SK-N-SH (cell line): Measurements from ENCODE around the gene ZCCHC2. TPM values are rescaled to one million over a fixed set of nuclear protein-coding genes. Genes with fewer than 3 reads are reported as not detected.

Source experiments
- CTCF ChIA-PET: fragments of 300-600, 350-600 bp; formaldehyde crosslinking; extraction: SDS; loops from one replicate; lab custom pipeline; 2021; lab: Yijun Ruan, JAX
- POLR2A ChIA-PET: fragments of 350-600 bp; sonication (Branson Sonifier 250); formaldehyde crosslinking; extraction: SDS; loops from one replicate; lab custom pipeline; 2020; ENCODE audit warnings: antibody characterized with exemption, inconsistent platforms; lab: Yijun Ruan, JAX
- DNase-seq: peaks from one replicate; pipeline ENCODE4 v3.0.0; 2012
- H2AFZ ChIP-seq: fragments of 200-600 bp; sonication (generic); 2 replicates; pipeline ENCODE4 v1.8.1; 2016; ENCODE audit warnings: antibody characterized with exemption, mild to moderate bottlenecking, low read depth
- H3F3A ChIP-seq: fragments of 200-600 bp; sonication (generic); replicated peaks from 2 replicates; pipeline ENCODE3; 2016; ENCODE audit warnings: antibody characterized with exemption, mild to moderate bottlenecking; ENCODE audit not compliant: insufficient read depth
- H3K27ac ChIP-seq, 2 experiments: fragments of 200-500 bp in 1 of 2; fragments of 200-600 bp in 1 of 2; sonication (Bioruptor generic) in 1 of 2; sonication (generic), shearing (Covaris generic) in 1 of 2; 2 replicates each; pipeline versions ENCODE4 v1.5.1 to v1.6.1; 2014 to 2016; ENCODE audit warnings: low read depth in 2 of 2, inconsistent platforms in 1 of 2, low read length in 1 of 2, mild to moderate bottlenecking in 1 of 2, mixed read lengths in 1 of 2
- H3K27me3 ChIP-seq: fragments of 200-600 bp; sonication (generic), shearing (Covaris generic); 2 replicates; pipeline ENCODE4 v1.6.1; 2016; ENCODE audit warnings: mixed run types; ENCODE audit not compliant: insufficient read depth
- H3K36me3 ChIP-seq, 2 experiments: fragments of 200-500 bp in 1 of 2; fragments of 200-600 bp in 1 of 2; sonication (Bioruptor generic) in 1 of 2; sonication (generic) in 1 of 2; replicated peaks in 1 of 2; 2 replicates each; pipeline versions ENCODE3 to v1.5.1; 2014 to 2016; ENCODE audit warnings: low read length in 1 of 2, mild to moderate bottlenecking in 1 of 2; ENCODE audit not compliant: insufficient read depth in 2 of 2, control insufficient read depth in 1 of 2
- H3K4me1 ChIP-seq, 2 experiments: fragments of 200-500 bp in 1 of 2; fragments of 200-600 bp in 1 of 2; sonication (Bioruptor generic) in 1 of 2; sonication (generic), shearing (Covaris generic) in 1 of 2; 2 replicates each; pipeline versions ENCODE4 v1.5.1 to v1.6.1; 2014 to 2016; ENCODE audit warnings: low read depth in 1 of 2, low read length in 1 of 2, mixed run types in 1 of 2; ENCODE audit not compliant: insufficient read depth in 2 of 2, control insufficient read depth in 1 of 2
- H3K4me2 ChIP-seq: fragments of 200-600 bp; sonication (generic), shearing (Covaris generic); 2 replicates; pipeline ENCODE4 v1.6.1; 2017; ENCODE audit warnings: mixed run types
- H3K4me3 ChIP-seq, 2 experiments: fragments of 200-500 bp in 1 of 2; fragments of 200-600 bp in 1 of 2; sonication (Bioruptor generic) in 1 of 2; sonication (generic), shearing (Covaris generic) in 1 of 2; 2 replicates each; pipeline versions ENCODE4 v1.5.1 to v1.8.1; 2014 to 2016; ENCODE audit warnings: low read depth in 2 of 2, inconsistent platforms in 1 of 2, low read length in 1 of 2, mild to moderate bottlenecking in 1 of 2, mixed read lengths in 1 of 2, moderate library complexity in 1 of 2
- H3K79me2 ChIP-seq: fragments of 200-600 bp; sonication (generic); 2 replicates; pipeline ENCODE4 v1.8.1; 2017; ENCODE audit warnings: mild to moderate bottlenecking; ENCODE audit not compliant: insufficient read depth
- H3K9ac ChIP-seq: fragments of 200-600 bp; sonication (generic); 2 replicates; pipeline ENCODE4 v1.6.1; 2017; ENCODE audit warnings: mixed run types
- H3K9me2 ChIP-seq: fragments of 200-600 bp; sonication (generic); 2 replicates; pipeline ENCODE4 v1.6.1; 2017; ENCODE audit warnings: mixed run types
- H3K9me3 ChIP-seq: fragments of 200-600 bp; sonication (generic); 2 replicates; pipeline ENCODE4 v1.6.1; 2017; ENCODE audit warnings: mixed run types, mild to moderate bottlenecking, moderate library complexity
- H4K20me1 ChIP-seq: fragments of 200-600 bp; sonication (generic); 2 replicates; pipeline ENCODE4 v1.6.1; 2017; ENCODE audit warnings: mild to moderate bottlenecking, mixed run types; ENCODE audit not compliant: insufficient read depth
- CHD2 ChIP-seq: fragments of 150-350 bp; IDR thresholded peaks from 2 replicates; pipeline ENCODE4 v1.6.1; 2018; ENCODE audit warnings: low read length; ENCODE audit not compliant: partially characterized antibody
- MXI1 ChIP-seq: IDR thresholded peaks from 2 replicates; pipeline ENCODE4 v1.6.1; 2012; ENCODE audit warnings: mild to moderate bottlenecking, low read depth, low read length, improper control_type of control experiment
- RAD21 ChIP-seq: IDR thresholded peaks from 2 replicates; pipeline ENCODE4 v1.6.1; 2012; ENCODE audit warnings: mild to moderate bottlenecking, low read length
- RCOR1 ChIP-seq: fragments of 150-350 bp; IDR thresholded peaks from 2 replicates; pipeline ENCODE4 v1.6.1; 2017; ENCODE audit warnings: antibody characterized with exemption, low read length
- SIN3A ChIP-seq: IDR thresholded peaks from 2 replicates; pipeline ENCODE4 v1.6.1; 2012; ENCODE audit warnings: low read depth, mild to moderate bottlenecking, low read length, moderate library complexity, borderline replicate concordance
- SMC3 ChIP-seq: IDR thresholded peaks from 2 replicates; pipeline ENCODE4 v1.6.1; 2012; ENCODE audit warnings: low read depth, low read length, improper control_type of control experiment
- TEAD4 ChIP-seq: IDR thresholded peaks from 2 replicates; pipeline ENCODE4 v1.4.0; 2012; ENCODE audit warnings: mild to moderate bottlenecking, borderline replicate concordance; ENCODE audit not compliant: insufficient read depth
- WGBS: methylation state at CpG from one replicate; pipeline ENCODE4 v1.1.6; 2017; ENCODE audit warnings: low lambda C conversion rate; 5-methylcytosine and 5-hydroxymethylcytosine counted together
- polyA plus RNA-seq, 3 experiments: library from polyadenylated mRNA; depleted of rRNA; stranded (reverse); fragments of >200 nt; gene quantifications; 2 replicates each; pipeline ENCODE4 v1.2.3, GENCODE V29; 2012
- TF ChIP-seq, protein P1 (sequence below): fragments of 150-350 bp; IDR thresholded peaks from 2 replicates; pipeline ENCODE4 v1.6.1; 2016; ENCODE audit warnings: mild to moderate bottlenecking, low read depth, low read length

Gene ZCCHC2
- polyA plus RNA-seq, 1 of the 3 experiments (the other 2 are of a cell fraction), result 7.3 TPM

DNA sequence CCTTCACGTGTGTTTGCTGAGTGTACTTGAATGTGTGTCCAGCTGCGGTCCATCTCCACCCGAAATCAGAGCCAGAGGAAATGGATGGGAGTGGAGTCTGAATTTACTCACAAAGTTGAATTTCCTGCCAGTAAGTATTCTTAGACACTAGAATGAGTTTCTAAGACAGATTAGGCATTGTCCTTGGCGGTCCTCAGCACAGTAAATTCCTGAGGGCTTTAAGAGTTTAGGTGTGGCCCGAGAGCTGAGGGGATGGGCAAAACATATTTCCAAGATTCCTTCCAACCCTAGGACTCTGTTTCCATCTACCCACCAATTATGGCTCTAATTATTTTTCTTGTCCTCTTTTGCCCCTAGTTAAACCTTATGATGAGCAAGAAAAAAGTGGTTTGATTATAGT lies 102.2 kb downstream of the ZCCHC2 start:
- TF ChIP-seq RCOR1, result no peak
- TF ChIP-seq, protein P1, sequence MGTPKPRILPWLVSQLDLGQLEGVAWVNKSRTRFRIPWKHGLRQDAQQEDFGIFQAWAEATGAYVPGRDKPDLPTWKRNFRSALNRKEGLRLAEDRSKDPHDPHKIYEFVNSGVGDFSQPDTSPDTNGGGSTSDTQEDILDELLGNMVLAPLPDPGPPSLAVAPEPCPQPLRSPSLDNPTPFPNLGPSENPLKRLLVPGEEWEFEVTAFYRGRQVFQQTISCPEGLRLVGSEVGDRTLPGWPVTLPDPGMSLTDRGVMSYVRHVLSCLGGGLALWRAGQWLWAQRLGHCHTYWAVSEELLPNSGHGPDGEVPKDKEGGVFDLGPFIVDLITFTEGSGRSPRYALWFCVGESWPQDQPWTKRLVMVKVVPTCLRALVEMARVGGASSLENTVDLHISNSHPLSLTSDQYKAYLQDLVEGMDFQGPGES, result no peak
- no peak for TF ChIP-seq SIN3A
- no peak for TF ChIP-seq TEAD4
- TF ChIP-seq MXI1, result no peak
- no peak for TF ChIP-seq SMC3
- no peak for TF ChIP-seq CHD2
- TF ChIP-seq RAD21, result no peak
- Histone ChIP-seq H3K9ac (no peak overlapping the region), H3K4me2 (no peak overlapping the region), H3K9me2 (no peaks in the 10 kb centered on the region), H3K27ac (no peak overlapping the region), H3K4me3 (no peak overlapping the region), H4K20me1 (no peaks in the 10 kb centered on the region), H3F3A (no peaks in the 10 kb centered on the region), H3K79me2 (no peaks in the 10 kb centered on the region), H3K36me3 (no peaks in the 10 kb centered on the region), H3K27me3 (no peaks in the 10 kb centered on the region), H3K9me3 (no peaks in the 10 kb centered on the region), H3K4me1 (no peaks in the 10 kb centered on the region), H2AFZ (no peak overlapping the region)
- POLR2A ChIA-PET, result no interaction called here
- 60% methylated on average over 3 of the region's 5 CpGs for WGBS
- CTCF ChIA-PET, result interaction anchor here (0.5 kb wide), 1 partner anchor 54 kb away, joined by 3 read pairs; no protein-coding TSS in a partner anchor
- no peak for DNase-seq

Other genes starting within 250 kb of the ZCCHC2 start
- gene TNFRSF11A, start 197.7 kb upstream of the ZCCHC2 start, polyA plus RNA-seq (2012; rRNA removed), result 2.5 and 5.1 TPM in 2 replicates
- 4.0 and 4.6 TPM in 2 replicates for gene PHLPP1, start 192.5 kb downstream of the ZCCHC2 start, polyA plus RNA-seq (2012; rRNA removed)